H1 (cell line): ENCODE measurements around the gene USP10. TPM values are rescaled to one million over a fixed set of nuclear protein-coding genes. Genes with fewer than 3 reads are reported as not detected.

Experiments
- CTCF ChIA-PET: fragments of 300-600 bp; sonication (Branson Sonifier 250); formaldehyde crosslinking; loops from one replicate; lab custom pipeline; 2021; ENCODE audit not compliant: partially characterized antibody; lab: Charles Lee
- POLR2A ChIA-PET: fragments of 300-600 bp; sonication (Branson Sonifier 250); formaldehyde crosslinking; loops from one replicate; lab custom pipeline; 2021; ENCODE audit warnings: inconsistent platforms; ENCODE audit not compliant: partially characterized antibody; lab: Charles Lee
- DNase-seq, 2 experiments: peaks; one replicate each; pipeline versions ENCODE4 v3.0.0 to v3.0.0-alpha.2; 2010 to 2022; ENCODE audit warnings: low spot score in 2 of 2, low read depth in 1 of 2, mixed read lengths in 1 of 2
- FAIRE-seq: peaks from 2 replicates; lab custom pipeline; 2011; peaks lifted over from hg19 to GRCh38; lab: Jason Lieb, UNC
- H2AFZ ChIP-seq: 2 replicates; pipeline ENCODE4 v1.8.1; 2012; ENCODE audit warnings: low read length, inconsistent platforms
- H2AK5ac ChIP-seq: 2 replicates; pipeline ENCODE4 v1.6.1; 2013; ENCODE audit warnings: low read depth, low read length
- H2BK120ac ChIP-seq: replicated peaks from 2 replicates; pipeline ENCODE3; 2013; ENCODE audit warnings: low read depth, low read length, inconsistent platforms
- H2BK12ac ChIP-seq: 2 replicates; pipeline ENCODE4 v1.6.1; 2013; ENCODE audit warnings: low read depth, low read length
- H2BK15ac ChIP-seq: 2 replicates; pipeline ENCODE4 v1.6.1; 2013; ENCODE audit warnings: low read length
- H2BK20ac ChIP-seq: 2 replicates; pipeline ENCODE4 v1.6.1; 2013; ENCODE audit warnings: low read length
- H2BK5ac ChIP-seq: 2 replicates; pipeline ENCODE4 v1.6.1; 2013; ENCODE audit warnings: low read depth, low read length
- H3K14ac ChIP-seq: 2 replicates; pipeline ENCODE4 v1.6.1; 2013; ENCODE audit warnings: inconsistent platforms; ENCODE audit not compliant: insufficient read length
- H3K18ac ChIP-seq: 2 replicates; pipeline ENCODE4 v1.6.1; 2013; ENCODE audit warnings: low read length; ENCODE audit errors: extremely low read depth
- H3K23ac ChIP-seq: 2 replicates; pipeline ENCODE4 v1.6.1; 2013; ENCODE audit warnings: inconsistent platforms; ENCODE audit not compliant: insufficient read length
- H3K23me2 ChIP-seq: 2 replicates; pipeline ENCODE4 v1.6.1; 2013; ENCODE audit warnings: low read depth, low read length
- H3K27ac ChIP-seq: 2 replicates; pipeline ENCODE4 v1.6.1; 2011; ENCODE audit warnings: low read depth, low read length, inconsistent platforms
- H3K27me3 ChIP-seq, 4 experiments: replicated peaks in 1 of 4; 1 replicate in 1 of 4; 2 replicates in 3 of 4; pipeline versions ENCODE4 v1.6.1 to v1.8.1; 2011 to 2013; ENCODE audit warnings: low read length in 3 of 4, mild to moderate bottlenecking in 3 of 4, inconsistent platforms in 2 of 4, mixed read lengths in 2 of 4, moderate library complexity in 1 of 4; ENCODE audit not compliant: control insufficient read depth in 3 of 4, insufficient read depth in 3 of 4; ENCODE audit errors: extremely low read depth in 1 of 4
- H3K36me3 ChIP-seq, 4 experiments: 2 replicates each; pipeline versions ENCODE4 v1.6.1 to v1.8.1; 2011 to 2013; ENCODE audit warnings: mild to moderate bottlenecking in 4 of 4, low read length in 3 of 4, moderate library complexity in 2 of 4, control low read depth in 1 of 4, inconsistent platforms in 1 of 4; ENCODE audit not compliant: insufficient read depth in 4 of 4, control insufficient read depth in 2 of 4
- H3K4ac ChIP-seq: replicated peaks from 2 replicates; pipeline ENCODE3; 2013; ENCODE audit warnings: low read length, low read depth, mixed read lengths, inconsistent platforms; ENCODE audit not compliant: insufficient read length
- H3K4me1 ChIP-seq, 4 experiments: replicated peaks in 1 of 4; 1 replicate in 1 of 4; 2 replicates in 3 of 4; pipeline versions ENCODE4 v1.6.1 to v1.8.1; 2011 to 2013; ENCODE audit warnings: low read length in 3 of 4, inconsistent platforms in 2 of 4, mixed read lengths in 1 of 4; ENCODE audit not compliant: insufficient read depth in 4 of 4, control insufficient read depth in 3 of 4
- H3K4me2 ChIP-seq, 2 experiments: 2 replicates each; pipeline versions ENCODE4 v1.6.1 to v1.8.1; 2011 to 2013; ENCODE audit warnings: low read depth in 2 of 2, low read length in 2 of 2, control low read depth in 1 of 2, inconsistent platforms in 1 of 2, mild to moderate bottlenecking in 1 of 2; ENCODE audit not compliant: insufficient read depth in 1 of 2
- H3K4me3 ChIP-seq, 4 experiments: fragments of 200-600, 300-600 bp in 1 of 4; sonication (generic), shearing (Covaris generic), sonication (Bioruptor Twin) in 1 of 4; 2 replicates each; pipeline versions ENCODE4 v1.5.1 to v1.8.1; 2011 to 2016; ENCODE audit warnings: low read length in 4 of 4, low read depth in 3 of 4, control low read depth in 2 of 4, inconsistent platforms in 2 of 4, mild to moderate bottlenecking in 2 of 4, mixed read lengths in 1 of 4, moderate library complexity in 1 of 4; ENCODE audit not compliant: insufficient read depth in 2 of 4; ENCODE audit errors: extremely low read depth in 1 of 4
- H3K56ac ChIP-seq: replicated peaks from 2 replicates; pipeline ENCODE3; 2013; ENCODE audit warnings: low read depth, mild to moderate bottlenecking, mixed read lengths, low read length, inconsistent platforms; ENCODE audit not compliant: insufficient read length
- H3K79me1 ChIP-seq: 2 replicates; pipeline ENCODE4 v1.6.1; 2013; ENCODE audit warnings: low read depth, low read length, control low read depth
- H3K79me2 ChIP-seq, 2 experiments: 2 replicates each; pipeline versions ENCODE4 v1.6.1 to v1.8.1; 2012 to 2013; ENCODE audit warnings: low read length in 2 of 2, mild to moderate bottlenecking in 2 of 2, inconsistent platforms in 1 of 2; ENCODE audit not compliant: insufficient read depth in 2 of 2, control insufficient read depth in 1 of 2
- H3K9ac ChIP-seq, 4 experiments: replicated peaks in 1 of 4; 1 replicate in 1 of 4; 2 replicates in 3 of 4; pipeline versions ENCODE4 v1.6.1 to v1.8.1; 2011 to 2013; ENCODE audit warnings: low read depth in 3 of 4, low read length in 3 of 4, control low read depth in 2 of 4, mild to moderate bottlenecking in 2 of 4, moderate library complexity in 2 of 4, inconsistent platforms in 1 of 4; ENCODE audit errors: extremely low read depth in 1 of 4
- H3K9me3 ChIP-seq, 2 experiments: 2 replicates each; pipeline versions ENCODE4 v1.6.1 to v1.8.1; 2012 to 2013; ENCODE audit warnings: mild to moderate bottlenecking in 2 of 2, moderate library complexity in 2 of 2, control low read depth in 1 of 2, inconsistent platforms in 1 of 2, low read depth in 1 of 2, low read length in 1 of 2, mixed read lengths in 1 of 2; ENCODE audit not compliant: insufficient read depth in 2 of 2
- H4K20me1 ChIP-seq, 2 experiments: replicated peaks in 1 of 2; 2 replicates each; pipeline versions ENCODE3 to v1.8.1; 2011 to 2013; ENCODE audit warnings: inconsistent platforms in 2 of 2, low read length in 2 of 2, mild to moderate bottlenecking in 1 of 2; ENCODE audit not compliant: insufficient read depth in 2 of 2, control insufficient read depth in 1 of 2
- H4K5ac ChIP-seq: 2 replicates; pipeline ENCODE4 v1.6.1; 2013; ENCODE audit warnings: low read length, low read depth, mixed read lengths, inconsistent platforms; ENCODE audit not compliant: insufficient read length
- H4K8ac ChIP-seq: 2 replicates; pipeline ENCODE4 v1.8.0; 2013; ENCODE audit warnings: mild to moderate bottlenecking, moderate library complexity, low read length, inconsistent platforms; ENCODE audit not compliant: insufficient read depth; ENCODE audit errors: extremely low read depth
- H4K91ac ChIP-seq: replicated peaks from 2 replicates; pipeline ENCODE3; 2013; ENCODE audit warnings: low read length, mixed read lengths, inconsistent platforms; ENCODE audit not compliant: insufficient read length
- BACH1 ChIP-seq: IDR thresholded peaks from 2 replicates; pipeline ENCODE4 v1.6.1; 2012; ENCODE audit warnings: low read length, improper control_type of control experiment
- BCL11A ChIP-seq, 2 experiments: IDR thresholded peaks; one replicate each; pipeline ENCODE4 v1.6.1; 2011; ENCODE audit warnings: low read depth in 2 of 2, low read length in 2 of 2, mild to moderate bottlenecking in 2 of 2
- CEBPB ChIP-seq: IDR thresholded peaks from 2 replicates; pipeline ENCODE4 v1.6.1; 2012; ENCODE audit warnings: low read depth, low read length
- EGR1 ChIP-seq: IDR thresholded peaks from 2 replicates; pipeline ENCODE4 v1.6.1; 2011; ENCODE audit warnings: low read depth, low read length, borderline replicate concordance
- JUND ChIP-seq: IDR thresholded peaks from 2 replicates; pipeline ENCODE4 v1.6.1; 2011; ENCODE audit warnings: mild to moderate bottlenecking, improper control_type of control experiment, low read length
- KDM4A ChIP-seq: IDR thresholded peaks from one replicate; pipeline ENCODE4 v1.7.1; 2012; ENCODE audit warnings: low read depth, mild to moderate bottlenecking, moderate library complexity, low read length, inconsistent platforms; ENCODE audit not compliant: severe bottlenecking
- KDM5A ChIP-seq: fragments of 200-600 bp; IDR thresholded peaks from 2 replicates; pipeline ENCODE4 v1.7.1; 2012; ENCODE audit warnings: mild to moderate bottlenecking, low read length, inconsistent platforms, mixed read lengths
- POLR2AphosphoS5 ChIP-seq: IDR thresholded peaks from 2 replicates; pipeline ENCODE4 v1.6.1; 2011; ENCODE audit warnings: low read depth, low read length
- RFX5 ChIP-seq: IDR thresholded peaks from 2 replicates; pipeline ENCODE4 v1.6.1; 2011; ENCODE audit warnings: low read depth, low read length, improper control_type of control experiment, borderline replicate concordance
- SAP30 ChIP-seq: fragments of 300-600 bp; sonication (generic); IDR thresholded peaks from 2 replicates; pipeline ENCODE4 v1.7.1; 2012; ENCODE audit warnings: low read length, moderate library complexity, mild to moderate bottlenecking, inconsistent platforms; ENCODE audit not compliant: insufficient read depth, insufficient replicate concordance
- SP2 ChIP-seq: IDR thresholded peaks from 2 replicates; pipeline ENCODE4 v1.6.1; 2012; ENCODE audit warnings: mild to moderate bottlenecking, low read length, inconsistent platforms
- SRF ChIP-seq: IDR thresholded peaks from 2 replicates; pipeline ENCODE4 v1.6.1; 2011; ENCODE audit warnings: mild to moderate bottlenecking, low read depth, low read length, moderate library complexity
- WGBS, 2 experiments: shearing (Covaris generic) in 1 of 2; methylation state at CpG; one replicate each; pipeline versions ENCODE4 v1.1.6 to v1.1.7; 2013 to 2015; ENCODE audit warnings: low lambda C conversion rate in 2 of 2, mixed read lengths in 2 of 2, inconsistent platforms in 1 of 2, low coverage in 1 of 2, missing lambda C conversion rate in 1 of 2; ENCODE audit not compliant: insufficient replicate concordance in 2 of 2, insufficient coverage in 1 of 2, insufficient read length in 1 of 2; ENCODE audit errors: extremely low coverage in 1 of 2, missing lambda C conversion rate in 1 of 2; 5-methylcytosine and 5-hydroxymethylcytosine counted together
- polyA plus RNA-seq, 7 experiments: library from polyadenylated mRNA; depleted of rRNA in 3 of 7; stranded (reverse) in 5 of 7; unstranded in 2 of 7; fragments of >200 nt in 5 of 7; fragments of 200-250 nt in 2 of 7; gene quantifications; 1 replicate in 5 of 7; 2 replicates in 1 of 7; 4 replicates in 1 of 7; pipeline versions ENCODE4 v1.2.1 to v1.2.3, GENCODE V29; 2011 to 2013; ENCODE audit warnings: missing spikeins in 2 of 7, mixed read lengths in 2 of 7
- total RNA-seq: library from RNA; stranded (reverse); fragmentation: NEBNext Ultra II Directional; extraction: Animal tissue kit (Norgen Biotek cat#: 25700); gene quantifications from 2 replicates; pipeline ENCODE4 v1.2.1, GENCODE V29; 2021
- TF ChIP-seq, protein P1 (sequence below), 3 experiments: IDR thresholded peaks; 1 replicate in 2 of 3; 2 replicates in 1 of 3; pipeline versions ENCODE4 v1.5.1 to v1.6.1; 2011; ENCODE audit warnings: low read length in 3 of 3, mild to moderate bottlenecking in 3 of 3, inconsistent platforms in 2 of 3, low read depth in 1 of 3, moderate library complexity in 1 of 3; ENCODE audit not compliant: insufficient read depth in 1 of 3; ENCODE audit errors: control extremely low read depth in 1 of 3

The USP10 gene
- total and polyA plus RNA-seq, 2 of the 8 experiments (the other 6 are each of a cell fraction or from before 2014, with no cell fraction given) = 171 to 195 TPM

DNA sequence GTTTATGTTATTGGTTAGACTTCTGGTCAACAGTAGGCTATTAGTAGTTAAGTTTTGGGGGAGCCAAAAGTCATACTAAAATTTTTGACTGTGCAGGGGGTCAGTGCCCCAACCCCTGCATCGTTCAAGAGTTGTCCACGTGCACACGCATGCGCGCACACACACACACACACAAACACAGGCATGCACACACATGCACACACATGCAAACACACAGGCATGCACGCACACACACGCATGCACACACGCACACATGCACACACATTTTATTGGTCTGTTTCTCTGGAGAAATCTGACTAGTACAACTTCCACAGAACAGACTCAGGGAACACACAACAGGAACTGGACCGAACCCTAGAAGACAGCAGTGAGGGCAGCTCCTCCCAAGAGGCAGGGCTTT is 24.4 kb upstream of the USP10 start:
- H3K9me3 ChIP-seq = no peaks in the 10 kb centered on the region
- H2AK5ac ChIP-seq = no peak overlapping the region
- no peak overlapping the region for H2BK120ac ChIP-seq
- H3K27ac ChIP-seq = no peak overlapping the region
- H2BK12ac ChIP-seq = no peak overlapping the region
- H2BK5ac ChIP-seq = no peak overlapping the region
- no peak overlapping the region for H2BK20ac ChIP-seq
- CTCF ChIA-PET = no interaction called here
- peaks cover 0 to 7% (median 3%) of the 10 kb centered on the region in 4 experiments; a peak in 4 of 7 replicates for H3K4me1 ChIP-seq
- WGBS, 2 experiments = 85% methylated on average over 9 of the region's 9 CpGs; no CpG with 5 or more reads in 1 of the 2 experiments
- no peak overlapping the region for H2AFZ ChIP-seq
- no peak overlapping the region for H4K5ac ChIP-seq
- POLR2A ChIA-PET = no interaction called here
- no peak overlapping the region for H3K18ac ChIP-seq
- H4K20me1 ChIP-seq = peaks cover 0 to 3% of the 10 kb centered on the region in 2 experiments
- H4K91ac ChIP-seq = no peak overlapping the region
- no peaks in the 10 kb centered on the region for H3K23me2 ChIP-seq
- no peaks in the 10 kb centered on the region for H3K36me3 ChIP-seq
- no peak overlapping the region for H3K23ac ChIP-seq
- H3K9ac ChIP-seq = no peak overlapping the region
- no peaks in the 10 kb centered on the region for H3K79me2 ChIP-seq
- no peak for FAIRE-seq
- H3K79me1 ChIP-seq = no peaks in the 10 kb centered on the region
- no peak overlapping the region for H3K14ac ChIP-seq
- H3K4me2 ChIP-seq = no peak overlapping the region
- no peaks in the 10 kb centered on the region for H3K27me3 ChIP-seq
- H3K4ac ChIP-seq = no peak overlapping the region
- H2BK15ac ChIP-seq = no peak overlapping the region
- no peak overlapping the region for H3K56ac ChIP-seq
- H4K8ac ChIP-seq = no peak overlapping the region
- H3K4me3 ChIP-seq = no peak overlapping the region
- DNase-seq = no peak
- TF ChIP-seq KDM5A (no peak), BACH1 (no peak), SRF (no peak), SP2 (no peak), CEBPB (no peak), JUND (no peak), BCL11A (IDR thresholded peaks at IDR 0.05; ENCODE audit: low read depth in 2 of 2, low read length in 2 of 2) (no peak), KDM4A (no peak), EGR1 (no peak), SAP30 (no peak), RFX5 (no peak), POLR2AphosphoS5 (no peak)
- TF ChIP-seq, protein P1, sequence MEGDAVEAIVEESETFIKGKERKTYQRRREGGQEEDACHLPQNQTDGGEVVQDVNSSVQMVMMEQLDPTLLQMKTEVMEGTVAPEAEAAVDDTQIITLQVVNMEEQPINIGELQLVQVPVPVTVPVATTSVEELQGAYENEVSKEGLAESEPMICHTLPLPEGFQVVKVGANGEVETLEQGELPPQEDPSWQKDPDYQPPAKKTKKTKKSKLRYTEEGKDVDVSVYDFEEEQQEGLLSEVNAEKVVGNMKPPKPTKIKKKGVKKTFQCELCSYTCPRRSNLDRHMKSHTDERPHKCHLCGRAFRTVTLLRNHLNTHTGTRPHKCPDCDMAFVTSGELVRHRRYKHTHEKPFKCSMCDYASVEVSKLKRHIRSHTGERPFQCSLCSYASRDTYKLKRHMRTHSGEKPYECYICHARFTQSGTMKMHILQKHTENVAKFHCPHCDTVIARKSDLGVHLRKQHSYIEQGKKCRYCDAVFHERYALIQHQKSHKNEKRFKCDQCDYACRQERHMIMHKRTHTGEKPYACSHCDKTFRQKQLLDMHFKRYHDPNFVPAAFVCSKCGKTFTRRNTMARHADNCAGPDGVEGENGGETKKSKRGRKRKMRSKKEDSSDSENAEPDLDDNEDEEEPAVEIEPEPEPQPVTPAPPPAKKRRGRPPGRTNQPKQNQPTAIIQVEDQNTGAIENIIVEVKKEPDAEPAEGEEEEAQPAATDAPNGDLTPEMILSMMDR (IDR thresholded peaks at IDR 0.05; ENCODE audit: control extremely low read depth in 1 of 3, insufficient read depth in 1 of 3, low read depth in 1 of 3, low read length in 3 of 3) = no peak
